ENCODE data around the gene FAM135A.
"Not testable (repeated sequence)": the region's sequence is repeated elsewhere in the genome, so short reads cannot be mapped to it uniquely, and the experiment has no call there.

Gene FAM135A

GRCh38 chr6:70590400-70590799 lies 177.1 kb downstream of the FAM135A start:
- Mint-ChIP-seq H3K9me3 (no peaks in the 10 kb centered on the region), H3K4me1 (no peaks in the 10 kb centered on the region), H3K27me3 (no peaks in the 10 kb centered on the region), H3K4me3 (no peak overlapping the region), H3K36me3 (ENCODE audit: insufficient read depth) (peaks cover 2% of the 10 kb centered on the region), H3K27ac (ENCODE audit: low read depth) (no peak overlapping the region)
- DNase-seq (ENCODE audit: low spot score in 2 of 2) (no peak), ATAC-seq (replicated peaks; ENCODE audit: extremely low read depth, poor library complexity, severe bottlenecking) (no peak)

GRCh38 chr6:70592391-70593117 lies 179.2 kb downstream of the FAM135A start:
- no peaks in the 10 kb centered on the region for H3K9me3 Mint-ChIP-seq

GRCh38 chr6:70593118-70593486 lies 179.8 kb downstream of the FAM135A start:
- ATAC-seq (replicated peaks; ENCODE audit: extremely low read depth, poor library complexity, severe bottlenecking) (no peak), DNase-seq (ENCODE audit: low spot score in 2 of 2) (no peak)
- no peaks in the 10 kb centered on the region for H3K9me3 Mint-ChIP-seq
- peaks cover 2% of the 10 kb centered on the region for H3K36me3 Mint-ChIP-seq (ENCODE audit: insufficient read depth)
- no peaks in the 10 kb centered on the region for H3K4me1 Mint-ChIP-seq
- H3K27me3 Mint-ChIP-seq, result no peaks in the 10 kb centered on the region
- no peak overlapping the region for H3K4me3 Mint-ChIP-seq
- no peak overlapping the region for H3K27ac Mint-ChIP-seq (ENCODE audit: low read depth)

More at GRCh38 chr6:70592391-70593117, 179.2 kb downstream of the FAM135A start:
- H3K4me1 Mint-ChIP-seq, result no peaks in the 10 kb centered on the region
- ATAC-seq (replicated peaks; ENCODE audit: extremely low read depth, poor library complexity, severe bottlenecking), result no peak
- no peak overlapping the region for H3K4me3 Mint-ChIP-seq
- H3K36me3 Mint-ChIP-seq (ENCODE audit: insufficient read depth), result peaks cover 2% of the 10 kb centered on the region
- H3K27me3 Mint-ChIP-seq, result no peaks in the 10 kb centered on the region
- no peak for DNase-seq (ENCODE audit: low spot score in 2 of 2)
- no peak overlapping the region for H3K27ac Mint-ChIP-seq (ENCODE audit: low read depth)

- ATAC-seq (replicated peaks; ENCODE audit: extremely low read depth, poor library complexity, severe bottlenecking), result peak; percentile 54
- H3K27me3 Mint-ChIP-seq, result no peaks in the 10 kb centered on the region
- no peak overlapping the region for H3K4me3 Mint-ChIP-seq
Observed at GRCh38 chr6:70599187-70599586, 185.9 kb downstream of the FAM135A start.

GRCh38 chr6:70601014-70601413 lies 187.7 kb downstream of the FAM135A start:
- Mint-ChIP-seq H3K27me3 (no peaks in the 10 kb centered on the region), H3K4me1 (no peaks in the 10 kb centered on the region), H3K36me3 (ENCODE audit: insufficient read depth) (peaks cover 1% of the 10 kb centered on the region), H3K27ac (ENCODE audit: low read depth) (no peak overlapping the region), H3K4me3 (no peak overlapping the region), H3K9me3 (no peaks in the 10 kb centered on the region)
- ATAC-seq (replicated peaks; ENCODE audit: extremely low read depth, poor library complexity, severe bottlenecking) (no peak), DNase-seq (ENCODE audit: low spot score in 2 of 2) (no peak)

More at GRCh38 chr6:70599187-70599586, 185.9 kb downstream of the FAM135A start:
- Mint-ChIP-seq H3K36me3 (ENCODE audit: insufficient read depth) (peaks cover 1% of the 10 kb centered on the region), H3K9me3 (no peaks in the 10 kb centered on the region), H3K4me1 (no peaks in the 10 kb centered on the region), H3K27ac (ENCODE audit: low read depth) (no peak overlapping the region)
- DNase-seq (ENCODE audit: low spot score in 2 of 2), result no peak

- Mint-ChIP-seq H3K27me3 (peaks cover 16% of the 10 kb centered on the region), H3K4me3 (no peak overlapping the region), H3K27ac (ENCODE audit: low read depth) (no peak overlapping the region), H3K36me3 (ENCODE audit: insufficient read depth) (peaks cover 1% of the 10 kb centered on the region), H3K4me1 (no peaks in the 10 kb centered on the region), H3K9me3 (no peaks in the 10 kb centered on the region)
- DNase-seq (ENCODE audit: low spot score in 2 of 2), result no peak
- no peak for ATAC-seq (replicated peaks; ENCODE audit: extremely low read depth, poor library complexity, severe bottlenecking)
Observed at GRCh38 chr6:70604254-70604653, 190.9 kb downstream of the FAM135A start.

GRCh38 chr6:70607371-70607770 lies 194.1 kb downstream of the FAM135A start:
- not testable (repeated sequence) for DNase-seq (ENCODE audit: low spot score in 2 of 2); H3K4me1 Mint-ChIP-seq; ATAC-seq (replicated peaks; ENCODE audit: extremely low read depth, poor library complexity, severe bottlenecking); H3K36me3 Mint-ChIP-seq (ENCODE audit: insufficient read depth); H3K9me3 Mint-ChIP-seq; H3K4me3 Mint-ChIP-seq; H3K27ac Mint-ChIP-seq (ENCODE audit: low read depth)
- H3K27me3 Mint-ChIP-seq, result peaks cover 39% of the 10 kb centered on the region

GRCh38 chr6:70609181-70609580 lies 195.9 kb downstream of the FAM135A start:
- peaks cover 39% of the 10 kb centered on the region for H3K27me3 Mint-ChIP-seq
- H3K4me3 Mint-ChIP-seq; H3K27ac Mint-ChIP-seq (ENCODE audit: low read depth): not testable (repeated sequence)

More at GRCh38 chr6:70609181-70609580, 195.9 kb downstream of the FAM135A start:
- not testable (repeated sequence) for ATAC-seq (replicated peaks; ENCODE audit: extremely low read depth, poor library complexity, severe bottlenecking); DNase-seq (ENCODE audit: low spot score in 2 of 2); H3K4me1 Mint-ChIP-seq; H3K9me3 Mint-ChIP-seq; H3K36me3 Mint-ChIP-seq (ENCODE audit: insufficient read depth)

All from central memory CD8-positive, alpha-beta T cell (primary cell).